GM12873 (cell line): ENCODE measurements around the gene CSTF3.

Source experiments
- TF ChIP-seq, protein P1 (sequence below): IDR thresholded peaks from 2 replicates; pipeline ENCODE4 v1.5.1; 2012; ENCODE audit warnings: low read depth, mild to moderate bottlenecking, moderate library complexity, low read length, control low read depth; ENCODE audit not compliant: insufficient read depth; ENCODE audit errors: missing control alignments

The CSTF3 gene

GRCh38 chr11:33161120-33162005, at the start of gene CSTF3:
Gene CSTF3, minus strand, starts transcription at chr11:33161480. Its CDS starts 155 bp downstream, at chr11:33161325.
- TF ChIP-seq, protein P1, sequence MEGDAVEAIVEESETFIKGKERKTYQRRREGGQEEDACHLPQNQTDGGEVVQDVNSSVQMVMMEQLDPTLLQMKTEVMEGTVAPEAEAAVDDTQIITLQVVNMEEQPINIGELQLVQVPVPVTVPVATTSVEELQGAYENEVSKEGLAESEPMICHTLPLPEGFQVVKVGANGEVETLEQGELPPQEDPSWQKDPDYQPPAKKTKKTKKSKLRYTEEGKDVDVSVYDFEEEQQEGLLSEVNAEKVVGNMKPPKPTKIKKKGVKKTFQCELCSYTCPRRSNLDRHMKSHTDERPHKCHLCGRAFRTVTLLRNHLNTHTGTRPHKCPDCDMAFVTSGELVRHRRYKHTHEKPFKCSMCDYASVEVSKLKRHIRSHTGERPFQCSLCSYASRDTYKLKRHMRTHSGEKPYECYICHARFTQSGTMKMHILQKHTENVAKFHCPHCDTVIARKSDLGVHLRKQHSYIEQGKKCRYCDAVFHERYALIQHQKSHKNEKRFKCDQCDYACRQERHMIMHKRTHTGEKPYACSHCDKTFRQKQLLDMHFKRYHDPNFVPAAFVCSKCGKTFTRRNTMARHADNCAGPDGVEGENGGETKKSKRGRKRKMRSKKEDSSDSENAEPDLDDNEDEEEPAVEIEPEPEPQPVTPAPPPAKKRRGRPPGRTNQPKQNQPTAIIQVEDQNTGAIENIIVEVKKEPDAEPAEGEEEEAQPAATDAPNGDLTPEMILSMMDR: peak; percentile 36

DNA sequence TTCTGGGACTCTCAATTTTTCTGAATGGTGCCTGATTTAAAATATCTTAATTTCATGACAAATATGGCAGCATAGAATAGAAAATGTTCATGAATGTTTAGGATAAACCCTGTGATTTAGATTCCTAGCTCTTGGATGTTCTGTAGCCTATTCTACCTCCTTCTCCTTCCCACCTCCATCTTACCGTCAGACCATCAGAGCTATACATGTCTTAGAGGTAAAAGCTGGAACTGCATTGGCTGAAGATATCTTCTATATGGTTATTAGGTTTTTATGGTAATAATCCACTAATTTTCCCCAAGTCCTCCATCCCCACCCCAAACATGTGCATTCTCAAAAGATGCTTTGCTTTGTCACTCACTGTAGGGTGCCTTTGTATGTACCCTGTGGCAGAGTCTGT, 46.9 kb upstream of the CSTF3 start:
- TF ChIP-seq, protein P1: no peak

DNA sequence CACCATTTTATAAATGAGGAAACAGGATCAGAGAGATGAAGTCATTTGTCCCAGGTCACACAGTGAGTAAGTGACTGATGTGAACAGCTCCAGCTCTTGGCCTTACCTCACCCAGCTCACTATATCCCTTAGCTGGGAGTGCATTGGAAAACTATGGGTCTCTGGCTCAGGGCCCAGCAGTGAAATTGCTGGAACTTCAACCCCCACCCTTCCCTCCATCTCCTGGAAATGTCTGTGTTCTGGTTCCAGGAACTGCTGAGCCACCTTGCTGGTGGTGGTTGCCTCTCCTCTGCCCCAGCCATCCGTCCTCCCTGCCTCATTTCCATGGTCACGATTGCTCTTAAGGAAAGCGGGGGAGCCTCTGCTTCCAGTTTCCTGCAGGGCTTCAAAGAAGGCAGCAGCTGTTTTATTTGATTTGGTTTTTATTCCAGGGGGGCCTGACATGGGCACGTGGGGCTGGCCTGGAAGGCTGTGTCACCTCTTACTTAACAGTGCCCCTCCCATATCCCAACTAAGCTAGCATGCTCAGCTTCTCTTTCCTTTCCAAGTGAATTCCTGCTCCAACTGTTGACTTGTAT, 46.2 kb upstream of the CSTF3 start:
- TF ChIP-seq, protein P1: no peak

DNA sequence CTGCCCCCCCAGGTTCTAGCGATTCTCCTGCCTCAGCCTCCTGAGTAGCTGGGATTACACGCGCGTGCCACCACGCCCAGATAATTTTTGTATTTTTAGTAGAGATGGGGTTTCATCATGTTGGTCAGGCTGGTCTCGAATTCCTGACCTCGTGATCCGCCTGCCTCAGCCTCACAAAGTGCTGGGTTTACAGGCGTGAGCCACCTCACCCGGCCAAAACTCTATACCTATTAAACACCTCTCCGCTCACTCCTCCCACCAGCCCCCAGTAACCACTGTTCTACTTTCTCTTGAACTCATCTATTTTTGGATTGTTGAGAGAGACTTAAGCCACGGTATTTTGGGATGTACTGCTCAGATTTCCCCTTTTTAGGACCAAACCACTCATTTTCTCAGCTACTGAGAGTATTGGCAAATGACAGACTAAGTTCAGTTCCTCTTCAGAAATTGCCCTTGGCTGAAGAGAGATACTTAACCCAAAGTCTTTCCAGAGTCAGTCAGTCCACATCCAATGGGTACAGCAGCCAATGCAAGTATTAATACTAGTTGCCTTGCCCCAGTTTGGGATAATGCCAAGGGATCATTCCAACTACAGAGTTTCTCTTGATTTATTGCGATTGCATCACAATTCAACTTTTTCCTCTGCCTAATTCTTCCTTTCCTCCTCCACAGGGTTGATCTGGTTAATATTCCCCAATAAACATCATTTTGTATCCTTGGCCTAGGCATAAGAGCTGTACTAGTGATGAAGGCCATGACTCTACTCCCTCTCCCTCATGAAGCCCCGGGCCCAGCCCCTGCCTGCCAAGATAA, 36.8 kb upstream of the CSTF3 start:
- TF ChIP-seq, protein P1: no peak

GRCh38 chr11:33195462-33196173, 34.3 kb upstream of the CSTF3 start:
- TF ChIP-seq, protein P1: no peak

GRCh38 chr11:33194455-33194854, 33.2 kb upstream of the CSTF3 start:
- TF ChIP-seq, protein P1: no peak
